ENCODE measurements around the gene PNPLA6.

DNA sequence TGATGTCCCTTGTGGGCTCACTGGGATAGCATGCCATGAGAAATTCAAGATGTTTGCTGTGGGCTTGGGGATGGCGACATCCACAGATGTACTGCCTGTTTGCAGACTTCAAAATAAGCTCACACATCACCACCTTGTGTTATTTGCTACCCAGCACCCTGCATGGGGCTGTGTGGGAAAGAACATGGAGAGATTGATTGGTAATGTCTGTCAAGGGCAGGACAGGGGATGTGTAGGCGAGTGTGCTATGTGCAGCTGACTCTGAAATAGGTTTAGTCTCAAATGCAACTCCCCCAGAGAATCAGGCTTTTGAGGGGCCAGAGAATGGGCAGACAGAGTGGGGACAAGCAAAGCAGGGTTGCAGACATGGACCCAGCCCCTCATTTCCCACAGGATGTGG is 24.7 kb downstream of the PNPLA6 start:
- TF ChIP-seq CTCF (conservative IDR thresholded peaks at IDR 0.05; ENCODE audit: low read depth, low read length) (no peak), POLR2A (IDR thresholded peaks at IDR 0.05; ENCODE audit: low read depth, low read length) (no peak), RAD21 (IDR thresholded peaks at IDR 0.05; ENCODE audit: low read length) (no peak), SMC3 (IDR thresholded peaks at IDR 0.05; ENCODE audit: low read depth, low read length) (no peak), CEBPB (IDR thresholded peaks at IDR 0.05; ENCODE audit: low read depth, low read length) (no peak), NFE2L2 (IDR thresholded peaks at IDR 0.05; ENCODE audit: low read depth, low read length) (no peak), FOS (IDR thresholded peaks at IDR 0.05; ENCODE audit: low read depth, low read length) (no peak), USF2 (IDR thresholded peaks at IDR 0.05; ENCODE audit: low read depth, low read length) (no peak), MXI1 (IDR thresholded peaks at IDR 0.05; ENCODE audit: borderline replicate concordance, low read depth, low read length) (no peak), MAFK (IDR thresholded peaks at IDR 0.05; ENCODE audit: low read depth, low read length) (no peak), MAZ (IDR thresholded peaks at IDR 0.05; ENCODE audit: borderline replicate concordance, low read depth, low read length) (no peak), RCOR1 (IDR thresholded peaks at IDR 0.05; ENCODE audit: insufficient replicate concordance, low read length) (no peak), RFX5 (IDR thresholded peaks at IDR 0.05; ENCODE audit: low read depth, low read length) (no peak), BHLHE40 (IDR thresholded peaks at IDR 0.05; ENCODE audit: low read depth, low read length) (no peak)
